Measurements from ENCODE around the gene AP2S1. TPM values are rescaled to one million over a fixed set of nuclear protein-coding genes. Genes with fewer than 3 reads are reported as not detected.

Gene AP2S1
- total RNA-seq, 4 donors from 2014 or later, result 69.3 to 126 (median 97.3) TPM

DNA sequence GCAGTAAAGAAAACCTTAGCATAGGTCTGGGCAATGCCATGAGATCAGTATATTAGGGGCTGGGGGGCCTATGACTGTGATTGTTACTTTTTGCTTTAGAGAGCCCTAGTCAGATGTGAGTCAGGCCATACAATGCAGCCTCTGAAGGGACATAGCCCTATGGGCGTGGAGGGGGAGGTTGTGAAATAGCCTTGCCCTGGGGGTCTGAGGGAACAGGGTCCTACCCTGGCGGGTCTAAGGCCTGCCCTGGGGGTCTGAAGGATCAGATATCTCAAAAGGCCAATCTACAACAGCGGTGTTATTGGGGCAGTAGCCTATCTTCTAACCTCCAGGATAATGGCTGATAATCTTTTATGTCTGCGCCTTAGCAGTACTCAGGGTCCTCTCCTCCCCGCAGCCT lies 48.5 kb downstream of the AP2S1 start:
- TF ChIP-seq, protein P1, sequence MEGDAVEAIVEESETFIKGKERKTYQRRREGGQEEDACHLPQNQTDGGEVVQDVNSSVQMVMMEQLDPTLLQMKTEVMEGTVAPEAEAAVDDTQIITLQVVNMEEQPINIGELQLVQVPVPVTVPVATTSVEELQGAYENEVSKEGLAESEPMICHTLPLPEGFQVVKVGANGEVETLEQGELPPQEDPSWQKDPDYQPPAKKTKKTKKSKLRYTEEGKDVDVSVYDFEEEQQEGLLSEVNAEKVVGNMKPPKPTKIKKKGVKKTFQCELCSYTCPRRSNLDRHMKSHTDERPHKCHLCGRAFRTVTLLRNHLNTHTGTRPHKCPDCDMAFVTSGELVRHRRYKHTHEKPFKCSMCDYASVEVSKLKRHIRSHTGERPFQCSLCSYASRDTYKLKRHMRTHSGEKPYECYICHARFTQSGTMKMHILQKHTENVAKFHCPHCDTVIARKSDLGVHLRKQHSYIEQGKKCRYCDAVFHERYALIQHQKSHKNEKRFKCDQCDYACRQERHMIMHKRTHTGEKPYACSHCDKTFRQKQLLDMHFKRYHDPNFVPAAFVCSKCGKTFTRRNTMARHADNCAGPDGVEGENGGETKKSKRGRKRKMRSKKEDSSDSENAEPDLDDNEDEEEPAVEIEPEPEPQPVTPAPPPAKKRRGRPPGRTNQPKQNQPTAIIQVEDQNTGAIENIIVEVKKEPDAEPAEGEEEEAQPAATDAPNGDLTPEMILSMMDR (IDR thresholded peaks at IDR 0.05; ENCODE audit: low read depth), result no peak

DNA sequence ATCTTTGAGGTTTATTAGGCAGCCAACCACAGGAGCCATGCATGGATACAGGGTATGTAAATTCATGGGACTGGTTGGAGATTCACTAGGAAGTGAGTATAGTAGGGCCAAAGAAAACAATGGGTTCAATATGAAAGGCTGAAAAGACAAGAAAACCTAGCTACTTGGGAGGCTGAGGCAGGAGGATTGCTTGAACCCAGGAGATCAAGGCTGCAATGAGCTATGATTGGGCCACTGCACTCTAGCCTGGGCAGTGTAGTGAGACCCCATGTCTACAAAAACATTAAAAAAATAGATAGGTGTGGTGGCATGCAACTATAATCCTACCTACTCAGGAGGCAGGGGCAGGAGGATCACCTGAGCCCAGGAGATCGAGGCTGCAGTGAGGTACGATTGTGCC lies 51.9 kb downstream of the AP2S1 start:
- TF ChIP-seq, protein P1 (IDR thresholded peaks at IDR 0.05; ENCODE audit: low read depth), result no peak

DNA sequence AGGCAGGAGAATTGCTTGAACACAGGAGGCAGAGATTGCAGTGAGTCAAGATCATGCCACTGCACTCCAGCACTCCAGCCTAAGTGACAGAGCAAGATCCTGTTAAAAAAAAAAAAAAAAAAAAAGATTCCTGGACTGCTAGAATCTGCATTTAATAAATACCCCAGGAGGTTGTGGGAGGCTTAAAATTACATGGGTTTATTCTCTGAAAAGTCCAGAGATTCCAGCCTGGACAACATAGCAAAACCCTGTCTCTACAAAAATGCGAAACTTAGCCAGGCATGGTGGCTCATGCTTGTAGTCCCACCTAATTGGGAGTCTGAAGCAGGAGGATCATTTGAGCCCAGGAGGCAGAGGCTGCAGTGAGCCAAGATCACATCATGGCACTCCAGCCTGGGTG lies 52.8 kb downstream of the AP2S1 start:
- TF ChIP-seq, protein P1 (IDR thresholded peaks at IDR 0.05; ENCODE audit: low read depth), result no peak

DNA sequence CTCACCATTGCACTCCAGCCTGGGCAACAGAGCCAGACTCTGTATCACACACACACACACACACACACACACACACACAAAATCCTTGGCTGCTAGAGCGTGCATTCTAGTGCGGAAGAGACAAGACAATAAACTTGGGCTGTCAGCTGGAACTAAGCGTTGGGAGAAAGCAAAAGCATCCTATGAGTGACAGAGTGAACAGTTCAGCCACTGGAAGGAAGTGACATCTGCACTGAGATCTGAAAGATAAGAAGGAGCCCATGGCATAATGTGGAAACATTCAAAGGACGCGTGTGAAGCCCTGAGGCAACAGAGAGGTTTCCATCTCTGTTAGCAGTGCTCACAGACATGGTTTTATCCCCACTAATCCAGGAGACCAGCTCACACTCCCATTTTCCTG lies 58.7 kb downstream of the AP2S1 start:
- TF ChIP-seq, protein P1 (IDR thresholded peaks at IDR 0.05; ENCODE audit: low read depth), result no peak

DNA sequence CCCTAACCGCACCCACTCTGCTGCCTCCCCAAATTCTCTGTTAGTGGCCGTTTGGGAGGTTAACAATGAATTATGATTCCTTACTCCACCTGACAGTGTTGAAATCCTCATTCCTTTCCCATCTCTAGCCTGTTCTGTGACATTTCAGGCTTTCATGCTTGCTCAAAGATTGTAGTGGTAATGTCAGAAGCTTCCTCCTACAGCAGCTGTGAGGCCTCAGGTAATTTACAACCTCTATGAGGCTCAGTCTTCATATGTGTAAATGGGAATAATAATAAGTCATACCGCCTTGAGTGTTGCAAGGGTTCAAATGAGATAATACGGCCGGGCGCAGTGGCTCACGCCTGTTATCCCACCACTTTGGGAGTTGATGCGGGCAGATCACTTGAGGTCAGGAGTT lies 61.3 kb downstream of the AP2S1 start:
- TF ChIP-seq, protein P1 (IDR thresholded peaks at IDR 0.05; ENCODE audit: low read depth), result no peak

DNA sequence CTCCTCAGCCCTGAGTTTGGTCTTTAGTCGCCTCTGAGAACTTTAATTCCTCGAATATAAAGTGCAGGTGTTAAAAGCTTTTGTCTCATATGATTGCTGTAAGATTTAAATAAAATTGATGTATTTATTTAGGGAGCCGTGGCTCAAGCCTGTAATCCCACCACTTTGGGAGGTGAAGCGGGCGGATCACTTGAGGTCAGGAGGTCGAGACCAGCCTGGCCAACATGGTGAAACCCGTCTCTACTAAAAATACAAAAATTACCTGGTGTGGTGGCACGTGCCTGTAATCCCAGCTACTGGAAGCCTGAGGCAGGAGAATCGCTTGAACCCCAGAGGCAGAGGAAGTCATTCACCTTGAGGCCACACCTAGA lies 61.7 kb downstream of the AP2S1 start:
- TF ChIP-seq, protein P1 (IDR thresholded peaks at IDR 0.05; ENCODE audit: low read depth), result no peak

DNA sequence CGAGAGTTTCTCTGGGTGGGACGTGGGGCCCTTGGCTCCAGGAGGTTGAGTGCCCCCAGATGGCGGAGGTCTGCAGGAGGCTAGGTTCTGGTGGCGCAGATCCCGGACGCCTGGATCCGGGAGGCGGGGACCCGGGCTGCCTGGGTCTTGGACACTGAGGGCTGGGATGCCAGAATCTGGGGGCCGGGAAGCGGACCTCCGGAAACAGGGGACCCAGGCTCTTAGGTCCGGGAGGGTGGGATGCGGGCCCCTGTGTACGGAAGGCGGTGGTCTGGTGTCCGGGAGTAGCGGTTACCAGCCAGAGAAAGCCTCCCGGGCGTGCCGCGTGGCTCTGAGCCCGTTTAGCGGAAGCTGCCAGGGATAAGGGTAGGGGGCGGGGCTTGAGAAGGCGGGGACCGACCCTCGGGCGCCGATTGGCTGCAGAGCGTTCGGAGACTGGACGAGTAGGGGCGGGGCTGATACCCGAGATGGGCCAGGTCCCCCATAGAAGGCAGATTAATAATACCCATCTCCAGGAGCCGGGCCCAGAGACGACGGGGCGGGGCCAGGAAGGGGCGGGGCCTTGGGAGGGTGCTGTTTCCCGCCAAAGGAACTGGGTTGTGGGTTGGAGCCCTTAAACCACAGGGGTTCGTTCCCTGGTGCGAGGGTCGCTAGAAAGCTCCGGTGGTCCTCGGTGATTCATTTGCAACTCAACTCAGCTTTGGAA lies 62.2 kb downstream of the AP2S1 start, which contains the start of gene SLC1A5:
SLC1A5 (minus strand) TSS at position 333 of the 706 bp plus-strand sequence. CDS start 629 bp downstream, outside the sequence.
- TF ChIP-seq, protein P1 (IDR thresholded peaks at IDR 0.05; ENCODE audit: low read depth), result no peak

Small RNA genes lying within 50 kb of the gene (small RNA-seq; reads per million reads assigned to genes)
- gene AC008622.3 (not detected), gene HNRNPMP2 (not detected)

Other genes with a start within 250 kb of the AP2S1 start
- gene CALM3, start 249.5 kb downstream of the AP2S1 start, total RNA-seq, result 100 to 1,000 TPM in 3 of 4 donors, 10 to 100 TPM in 1; 62.3 to 256 (median 132) TPM
- gene PTGIR, start 225.8 kb downstream of the AP2S1 start, total RNA-seq, result 1 to 10 TPM in 3 of 4 donors, under 1 TPM in 1; 0.94 to 2.9 (median 2.3) TPM
- not detected for gene GNG8, start 214.6 kb downstream of the AP2S1 start, total RNA-seq
- gene DACT3, start 189.7 kb downstream of the AP2S1 start, total RNA-seq, result under 1 TPM in 3 of 4 donors, not detected in 1; 0.22 to 0.68 (median 0.57) TPM
- gene PRKD2, start 133.7 kb downstream of the AP2S1 start, total RNA-seq, result 10 to 100 TPM; 14.5 to 50.9 (median 25.0) TPM
- gene FKRP, start 104.8 kb downstream of the AP2S1 start, total RNA-seq, result 10 to 100 TPM in 2 of 4 donors, 1 to 10 TPM in 2; 7.0 to 14.3 (median 10.5) TPM
- gene STRN4, start 104.4 kb downstream of the AP2S1 start, total RNA-seq, result 10 to 100 TPM; 37.7 to 73.7 (median 43.0) TPM
- gene SLC1A5, start 62.3 kb downstream of the AP2S1 start, total RNA-seq, result 100 to 1,000 TPM in 2 of 4 donors, 10 to 100 TPM in 2; 63.3 to 185 (median 100) TPM
- 10 to 100 TPM; 36.5 to 66.7 (median 50.9) TPM for gene ARHGAP35, start 10.2 kb upstream of the AP2S1 start, total RNA-seq
- under 1 TPM in 1 of 4 donors, not detected in 3; 0.44 TPM for gene NPAS1, start 169.0 kb upstream of the AP2S1 start, total RNA-seq
- gene TMEM160, start 197.8 kb upstream of the AP2S1 start, total RNA-seq, result 10 to 100 TPM; 25.2 to 42.7 (median 29.2) TPM

Data from subcutaneous adipose tissue (tissue), 4 donors.